HepG2 (cell line): Measurements from ENCODE around the gene ZFYVE28. TPM values are rescaled to one million over a fixed set of nuclear protein-coding genes. Genes with fewer than 3 reads are reported as not detected.

Experiments
- ATAC-seq: fragments of 200-7000 bp; cut with Tn5 transposase; 3 replicates; pipeline ENCODE4 v1.9.1; 2020; ENCODE audit warnings: mild to moderate bottlenecking, moderate library complexity
- BruUV-seq: library from RNA; stranded (reverse); fragments of 400-500 nt; replicated peaks from 2 replicates; lab custom pipeline; 2021; lab: Mats Ljungman, UMichigan
- CTCF ChIA-PET: fragments of 300-600 bp; formaldehyde crosslinking; extraction: SDS; loops from one replicate; lab custom pipeline; 2021; ENCODE audit warnings: low total read pairs, inconsistent platforms, low intra/inter-chr PET ratio; lab: Yijun Ruan, JAX
- POLR2A ChIA-PET: fragments of 350-600 bp; sonication (Branson Sonifier 250); formaldehyde crosslinking; loops from one replicate; lab custom pipeline; 2020; ENCODE audit warnings: antibody characterized with exemption, inconsistent platforms; lab: Yijun Ruan, JAX
- DNase-seq: peaks from one replicate; pipeline ENCODE4 v3.0.0-alpha.2; 2015; ENCODE audit warnings: low spot score
- FAIRE-seq: peaks from 3 replicates; lab custom pipeline; 2011; peaks lifted over from hg19 to GRCh38; lab: Jason Lieb, UNC
- H2AFZ ChIP-seq: one replicate; pipeline ENCODE4 v1.6.1; 2011; ENCODE audit warnings: low read length, inconsistent platforms
- H3K27ac ChIP-seq: fragments of 300-600 bp; 3 replicates; pipeline ENCODE4 v1.8.0; 2011; ENCODE audit warnings: mixed run types, mild to moderate bottlenecking, mixed read lengths, low read length, inconsistent platforms; ENCODE audit not compliant: insufficient read depth; ENCODE audit errors: extremely low read length
- H3K27me3 ChIP-seq, 2 experiments: fragments of 200-600 bp in 1 of 2; 2 replicates in 1 of 2; 3 replicates in 1 of 2; pipeline versions ENCODE4 v1.6.0 to v1.8.0; 2011; ENCODE audit warnings: low read length in 2 of 2, mild to moderate bottlenecking in 2 of 2, moderate library complexity in 2 of 2, inconsistent platforms in 1 of 2; ENCODE audit not compliant: insufficient read depth in 2 of 2, control insufficient read depth in 1 of 2
- H3K36me3 ChIP-seq, 2 experiments: fragments of 200-600 bp in 1 of 2; replicated peaks in 1 of 2; 2 replicates in 1 of 2; 3 replicates in 1 of 2; pipeline versions ENCODE4 v1.5.1 to v1.8.0; 2011; ENCODE audit warnings: low read length in 2 of 2, inconsistent platforms in 1 of 2; ENCODE audit not compliant: insufficient read depth in 2 of 2, control insufficient read depth in 1 of 2
- H3K4me1 ChIP-seq: 2 replicates; pipeline ENCODE4 v1.5.1; 2012; ENCODE audit warnings: low read length, inconsistent platforms; ENCODE audit not compliant: insufficient read depth
- H3K4me2 ChIP-seq: 2 replicates; pipeline ENCODE4 v1.6.0; 2011; ENCODE audit warnings: low read depth, low read length, inconsistent platforms
- H3K4me3 ChIP-seq, 3 experiments: fragments of 200-600 bp in 1 of 3; sonication (generic), shearing (Covaris generic) in 1 of 3; replicated peaks in 1 of 3; 2 replicates each; pipeline ENCODE4 v1.5.1; 2011 to 2016; ENCODE audit warnings: low read length in 3 of 3, inconsistent platforms in 2 of 3, low read depth in 2 of 3, mild to moderate bottlenecking in 2 of 3, control low read depth in 1 of 3, mixed read lengths in 1 of 3; ENCODE audit not compliant: insufficient read depth in 1 of 3
- H3K79me2 ChIP-seq: one replicate; pipeline ENCODE4 v1.6.1; 2011; ENCODE audit warnings: low read length, inconsistent platforms; ENCODE audit not compliant: insufficient read depth
- H3K9ac ChIP-seq: 2 replicates; pipeline ENCODE4 v1.6.0; 2011; ENCODE audit warnings: mild to moderate bottlenecking, low read depth, low read length, inconsistent platforms; ENCODE audit not compliant: insufficient read depth
- H3K9me3 ChIP-seq: 2 replicates; pipeline ENCODE4 v1.5.1; 2012; ENCODE audit warnings: mild to moderate bottlenecking, low read length
- H4K20me1 ChIP-seq: 2 replicates; pipeline ENCODE4 v1.6.0; 2011; ENCODE audit warnings: inconsistent platforms, mild to moderate bottlenecking, low read length, moderate library complexity; ENCODE audit not compliant: insufficient read depth
- WGBS: methylation state at CpG from one replicate; pipeline ENCODE4 v1.1.6; 2017; ENCODE audit warnings: low lambda C conversion rate; 5-methylcytosine and 5-hydroxymethylcytosine counted together
- in situ Hi-C: cut with HindIII; loops from 2 replicates; pipeline ENCODE4 v1.10.0; 2017; ENCODE audit warnings: low pct_unique_long_range_greater_than_20kb; ENCODE audit not compliant: extremely low pct_ligation_motif_present
- intact Hi-C: fragments of 100-400 bp; cut with micrococcal nuclease; formaldehyde crosslinking; loops from one replicate; pipeline ENCODE4 v1.10.0; 2022; ENCODE audit not compliant: unreplicated experiment
- polyA plus RNA-seq, 8 experiments: library from polyadenylated mRNA; depleted of rRNA in 3 of 8; stranded (reverse) in 7 of 8; unstranded in 1 of 8; fragments of >200 nt; fragmentation: Illumina TruSeq in 4 of 8; extraction: Trizol in 4 of 8; gene quantifications; 2 replicates each; pipeline versions ENCODE4 v1.2.1 to v1.2.3, GENCODE V29; 2011 to 2016; ENCODE audit warnings: low read depth in 4 of 8, missing spikeins in 1 of 8, mixed read lengths in 1 of 8; ENCODE audit not compliant: insufficient read depth in 1 of 8
- total RNA-seq, 5 experiments: library from RNA; depleted of rRNA; stranded (reverse); fragments of >200 nt; fragmentation: Illumina TruSeq; extraction: Trizol; gene quantifications; 2 replicates each; pipeline ENCODE4 v1.2.3, GENCODE V29; 2016; ENCODE audit warnings: low read depth in 1 of 5
- TF ChIP-seq, protein P1 (sequence below): sonication (generic); formaldehyde crosslinking; IDR thresholded peaks from 2 replicates; pipeline ENCODE4 v1.5.0; 2020; ENCODE audit warnings: missing genetic modification reagents
- TF ChIP-seq, protein P2 (sequence below): sonication (generic); formaldehyde crosslinking; IDR thresholded peaks from 2 replicates; pipeline ENCODE4 v1.4.0; 2020; ENCODE audit warnings: mild to moderate bottlenecking, missing genetic modification reagents
- TF ChIP-seq, protein P3 (sequence below): sonication (generic); formaldehyde crosslinking; IDR thresholded peaks from 2 replicates; pipeline ENCODE4 v1.8.0; 2022; ENCODE audit warnings: mild to moderate bottlenecking, missing genetic modification reagents, moderate library complexity

ZFYVE28 gene
- total and polyA plus RNA-seq, 2 of the 13 experiments (the other 11 are each of a cell fraction or from before 2014, with no cell fraction given) = 0.12 to 0.22 TPM

DNA sequence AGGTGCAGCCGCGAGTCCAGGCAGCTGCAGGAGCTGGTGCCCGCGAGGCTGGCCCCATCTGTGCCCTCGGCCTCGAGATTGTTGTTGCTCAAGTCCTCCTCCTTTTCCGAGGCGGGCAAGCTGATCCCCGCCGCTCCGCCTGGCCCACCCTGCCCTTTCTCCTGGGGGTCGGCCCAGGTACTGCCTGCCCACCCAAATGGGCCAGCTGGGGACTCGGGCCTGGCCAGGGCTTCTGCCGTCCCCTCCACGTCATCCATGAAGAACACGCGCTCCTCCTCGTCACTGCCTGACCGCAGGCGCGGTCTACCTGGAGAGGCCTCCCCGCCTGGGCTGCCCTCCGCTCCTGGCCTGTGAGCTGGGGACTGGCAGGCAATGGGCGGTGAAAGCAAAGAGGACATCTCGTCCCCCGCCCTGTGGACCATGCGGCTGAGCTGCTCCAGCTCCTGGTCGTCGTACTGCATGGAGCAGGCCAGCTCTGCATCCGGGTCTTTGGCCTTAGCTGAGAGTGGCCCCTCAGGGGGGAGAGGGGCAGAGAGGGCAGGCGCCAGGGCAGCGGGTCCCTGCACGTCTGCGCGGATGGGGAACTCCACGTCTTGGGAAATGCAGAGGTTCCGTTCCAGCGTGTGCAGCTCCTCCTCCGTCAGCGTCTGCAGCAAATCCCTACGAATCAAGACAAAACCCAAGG is 113.4 kb downstream of the ZFYVE28 start:
- BruUV-seq = no TSS peak
- DNase-seq (no peak), FAIRE-seq (no peak)
- CTCF ChIA-PET = no interaction called here
- Histone ChIP-seq H3K9me3 (no peaks in the 10 kb centered on the region), H3K27ac (no peak overlapping the region), H3K27me3 (peaks cover 6 to 29% of the 10 kb centered on the region in 2 experiments; a peak in 4 of 5 replicates), H3K9ac (no peak overlapping the region), H4K20me1 (no peaks in the 10 kb centered on the region), H3K79me2 (no peaks in the 10 kb centered on the region)
- 69% methylated on average over 28 of the region's 41 CpGs for WGBS
- intact Hi-C loops = no loop called here
- POLR2A ChIA-PET = no interaction called here
- TF ChIP-seq, protein P1, sequence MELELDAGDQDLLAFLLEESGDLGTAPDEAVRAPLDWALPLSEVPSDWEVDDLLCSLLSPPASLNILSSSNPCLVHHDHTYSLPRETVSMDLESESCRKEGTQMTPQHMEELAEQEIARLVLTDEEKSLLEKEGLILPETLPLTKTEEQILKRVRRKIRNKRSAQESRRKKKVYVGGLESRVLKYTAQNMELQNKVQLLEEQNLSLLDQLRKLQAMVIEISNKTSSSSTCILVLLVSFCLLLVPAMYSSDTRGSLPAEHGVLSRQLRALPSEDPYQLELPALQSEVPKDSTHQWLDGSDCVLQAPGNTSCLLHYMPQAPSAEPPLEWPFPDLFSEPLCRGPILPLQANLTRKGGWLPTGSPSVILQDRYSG (CRISPR knock-in tag) = no peak
- TF ChIP-seq, protein P2, sequence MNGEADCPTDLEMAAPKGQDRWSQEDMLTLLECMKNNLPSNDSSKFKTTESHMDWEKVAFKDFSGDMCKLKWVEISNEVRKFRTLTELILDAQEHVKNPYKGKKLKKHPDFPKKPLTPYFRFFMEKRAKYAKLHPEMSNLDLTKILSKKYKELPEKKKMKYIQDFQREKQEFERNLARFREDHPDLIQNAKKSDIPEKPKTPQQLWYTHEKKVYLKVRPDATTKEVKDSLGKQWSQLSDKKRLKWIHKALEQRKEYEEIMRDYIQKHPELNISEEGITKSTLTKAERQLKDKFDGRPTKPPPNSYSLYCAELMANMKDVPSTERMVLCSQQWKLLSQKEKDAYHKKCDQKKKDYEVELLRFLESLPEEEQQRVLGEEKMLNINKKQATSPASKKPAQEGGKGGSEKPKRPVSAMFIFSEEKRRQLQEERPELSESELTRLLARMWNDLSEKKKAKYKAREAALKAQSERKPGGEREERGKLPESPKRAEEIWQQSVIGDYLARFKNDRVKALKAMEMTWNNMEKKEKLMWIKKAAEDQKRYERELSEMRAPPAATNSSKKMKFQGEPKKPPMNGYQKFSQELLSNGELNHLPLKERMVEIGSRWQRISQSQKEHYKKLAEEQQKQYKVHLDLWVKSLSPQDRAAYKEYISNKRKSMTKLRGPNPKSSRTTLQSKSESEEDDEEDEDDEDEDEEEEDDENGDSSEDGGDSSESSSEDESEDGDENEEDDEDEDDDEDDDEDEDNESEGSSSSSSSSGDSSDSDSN (CRISPR knock-in tag) = no peak
- TF ChIP-seq, protein P3, sequence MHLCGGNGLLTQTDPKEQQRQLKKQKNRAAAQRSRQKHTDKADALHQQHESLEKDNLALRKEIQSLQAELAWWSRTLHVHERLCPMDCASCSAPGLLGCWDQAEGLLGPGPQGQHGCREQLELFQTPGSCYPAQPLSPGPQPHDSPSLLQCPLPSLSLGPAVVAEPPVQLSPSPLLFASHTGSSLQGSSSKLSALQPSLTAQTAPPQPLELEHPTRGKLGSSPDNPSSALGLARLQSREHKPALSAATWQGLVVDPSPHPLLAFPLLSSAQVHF = no peak
- TF ChIP-seq, all 625 proteins: peak for 0
- no peak for ATAC-seq
- no peak overlapping the region for H3K4me3 ChIP-seq
- H3K4me2 ChIP-seq = no peak overlapping the region
- H3K36me3 ChIP-seq = no peaks in the 10 kb centered on the region
- in situ Hi-C loops = no loop called here
- H2AFZ ChIP-seq = no peak overlapping the region
- H3K4me1 ChIP-seq = no peaks in the 10 kb centered on the region
